Uterus (tissue), 4 donors: ENCODE results near the gene C2CD4A. TPM values are rescaled to one million over a fixed set of nuclear protein-coding genes. Genes with fewer than 3 reads are reported as not detected.

Experiments used
- DNase-seq, 2 donors: peaks; one replicate each; pipeline ENCODE4 v3.0.0-alpha.2; 2019 to 2020
- H3K27ac ChIP-seq, 2 donors: fragments of 200-600 bp; sonication (generic); 1 replicate in 1 of 2; 2 replicates in 1 of 2; pipeline ENCODE4 v1.5.1; 2016 to 2018
- H3K27me3 ChIP-seq, 2 donors: fragments of 200-600 bp; sonication (generic); one replicate each; pipeline ENCODE4 v1.5.1; 2018 to 2019; ENCODE audit warnings: control low read depth in 1 of 2
- H3K36me3 ChIP-seq, 2 donors: fragments of 200-600 bp; sonication (generic); one replicate each; pipeline ENCODE4 v1.5.1; 2019; ENCODE audit warnings: control low read depth in 1 of 2
- H3K4me1 ChIP-seq, 2 donors: fragments of 200-600 bp; sonication (generic); one replicate each; pipeline ENCODE4 v1.5.1; 2018 to 2019; ENCODE audit warnings: control low read depth in 1 of 2
- H3K4me3 ChIP-seq, 2 donors: fragments of 200-600 bp; sonication (generic); 1 replicate in 1 of 2; 2 replicates in 1 of 2; pipeline ENCODE4 v1.5.1; 2018 to 2019; ENCODE audit warnings: mild to moderate bottlenecking in 1 of 2
- H3K9me3 ChIP-seq, 2 donors: fragments of 200-600 bp; sonication (generic); one replicate each; pipeline ENCODE4 v1.5.1; 2019; ENCODE audit warnings: control low read depth in 1 of 2
- POLR2A ChIP-seq, 2 donors: fragments of 450-650 bp; IDR thresholded peaks; one replicate each; pipeline ENCODE4 v1.6.1; 2016; ENCODE audit warnings: antibody characterized with exemption in 2 of 2, mild to moderate bottlenecking in 1 of 2, moderate library complexity in 1 of 2
- intact Hi-C: fragments of 100-400 bp; cut with DNase I; formaldehyde crosslinking; loops from one replicate; pipeline ENCODE4 v1.15.1; 2023; ENCODE audit warnings: low total_unique reads
- total RNA-seq, 4 donors: library from RNA; depleted of rRNA in 3 of 4; stranded (reverse); fragments of >200 nt in 3 of 4; gene quantifications; one replicate each; pipeline versions ENCODE4 v1.1.0 to v1.2.4, GENCODE V29; 2014 to 2023
- TF ChIP-seq, protein P1 (sequence below), 4 experiments: fragments of 200-600 bp in 2 of 4; fragments of 450-650 bp in 2 of 4; sonication (generic) in 2 of 4; IDR thresholded peaks; one replicate each; pipeline ENCODE4 v1.5.1; 2016 to 2019; ENCODE audit warnings: antibody characterized with exemption in 4 of 4, mild to moderate bottlenecking in 2 of 4, moderate library complexity in 1 of 4
- donor health status: DM: yes; HTN: yes; CAD: no.

C2CD4A gene
- total RNA-seq, 4 donors from 2014 or later = 0.21 TPM; not detected in 3

DNA sequence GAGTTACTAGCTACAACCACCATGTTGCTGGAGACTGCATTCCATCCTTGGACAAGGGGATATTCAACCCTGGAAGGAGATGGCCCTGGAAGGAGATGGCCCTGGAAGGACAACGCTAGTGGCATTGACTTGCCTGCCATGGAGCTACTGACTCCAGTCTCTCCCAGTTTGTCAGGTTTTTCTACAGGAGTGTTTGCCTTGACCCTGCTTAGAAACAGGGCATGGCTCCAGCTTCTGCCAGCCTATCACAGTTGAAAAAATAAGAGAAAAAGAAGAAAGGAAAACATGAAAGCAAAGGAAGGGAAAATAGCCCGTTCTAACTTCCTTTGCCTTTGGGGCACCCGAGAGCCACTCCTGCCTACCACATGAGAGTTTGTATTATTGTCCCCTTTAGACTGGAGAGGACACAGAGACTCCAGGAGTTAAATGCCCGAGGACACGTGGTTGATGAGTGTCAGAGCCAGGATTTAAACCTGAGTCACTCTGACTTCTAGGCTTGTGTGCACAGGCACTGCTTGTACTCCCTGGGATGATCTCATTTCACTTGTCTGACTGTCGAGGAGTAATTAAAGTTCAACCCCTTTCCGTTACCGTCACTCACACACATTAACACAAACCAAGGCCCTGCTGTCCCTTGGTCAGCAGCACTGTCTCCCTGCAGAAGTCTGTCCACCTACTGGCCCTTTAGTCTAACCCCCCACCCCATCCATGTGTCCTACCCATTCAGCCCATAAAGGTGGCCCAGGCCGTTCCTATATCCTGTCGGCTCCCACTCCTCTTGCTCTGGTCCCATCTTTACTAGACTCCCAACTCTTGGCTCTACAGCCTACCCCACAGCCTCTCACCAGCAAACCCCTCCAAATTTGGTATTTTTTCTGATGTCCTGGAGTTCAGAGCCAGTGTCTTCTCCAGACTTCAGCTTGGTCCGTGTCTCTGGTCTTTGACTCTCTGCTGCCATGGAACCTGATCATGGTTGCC, 46.1 kb downstream of the C2CD4A start:
- Histone ChIP-seq H3K9me3 (no peaks in the 10 kb centered on the region), H3K27me3 (no peaks in the 10 kb centered on the region), H3K4me3 (no peak overlapping the region), H3K27ac (no peak overlapping the region), H3K4me1 (peaks cover 0 to 4% of the 10 kb centered on the region in 2 donors), H3K36me3 (no peaks in the 10 kb centered on the region)
- no peak for TF ChIP-seq POLR2A (IDR thresholded peaks at IDR 0.05)
- TF ChIP-seq, protein P1, sequence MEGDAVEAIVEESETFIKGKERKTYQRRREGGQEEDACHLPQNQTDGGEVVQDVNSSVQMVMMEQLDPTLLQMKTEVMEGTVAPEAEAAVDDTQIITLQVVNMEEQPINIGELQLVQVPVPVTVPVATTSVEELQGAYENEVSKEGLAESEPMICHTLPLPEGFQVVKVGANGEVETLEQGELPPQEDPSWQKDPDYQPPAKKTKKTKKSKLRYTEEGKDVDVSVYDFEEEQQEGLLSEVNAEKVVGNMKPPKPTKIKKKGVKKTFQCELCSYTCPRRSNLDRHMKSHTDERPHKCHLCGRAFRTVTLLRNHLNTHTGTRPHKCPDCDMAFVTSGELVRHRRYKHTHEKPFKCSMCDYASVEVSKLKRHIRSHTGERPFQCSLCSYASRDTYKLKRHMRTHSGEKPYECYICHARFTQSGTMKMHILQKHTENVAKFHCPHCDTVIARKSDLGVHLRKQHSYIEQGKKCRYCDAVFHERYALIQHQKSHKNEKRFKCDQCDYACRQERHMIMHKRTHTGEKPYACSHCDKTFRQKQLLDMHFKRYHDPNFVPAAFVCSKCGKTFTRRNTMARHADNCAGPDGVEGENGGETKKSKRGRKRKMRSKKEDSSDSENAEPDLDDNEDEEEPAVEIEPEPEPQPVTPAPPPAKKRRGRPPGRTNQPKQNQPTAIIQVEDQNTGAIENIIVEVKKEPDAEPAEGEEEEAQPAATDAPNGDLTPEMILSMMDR (IDR thresholded peaks at IDR 0.05) = no peak
- no peak for DNase-seq
- intact Hi-C loops = no loop called here

DNA sequence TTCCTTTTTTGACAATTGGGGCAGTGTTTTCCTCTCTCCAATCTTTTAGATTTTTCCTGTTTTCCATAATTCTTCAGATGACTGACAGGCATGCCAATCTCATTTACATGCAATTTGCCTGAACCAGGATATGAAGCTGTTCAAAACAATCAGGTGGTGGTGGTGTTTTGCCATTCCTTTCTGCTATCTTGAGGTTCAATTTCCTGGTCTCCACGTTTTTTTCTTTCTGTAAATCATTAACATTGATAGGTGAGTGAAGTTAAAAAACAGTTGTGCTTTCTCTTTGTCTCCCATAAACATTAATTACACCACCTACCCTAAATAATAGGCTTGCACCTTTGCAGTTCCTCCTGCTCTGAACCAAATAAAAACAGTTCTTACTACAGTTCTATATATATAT, 49.1 kb downstream of the C2CD4A start:
- DNase-seq = no peak
- Histone ChIP-seq H3K9me3 (no peaks in the 10 kb centered on the region), H3K27ac (no peak overlapping the region), H3K4me3 (no peak overlapping the region), H3K4me1 (no peaks in the 10 kb centered on the region), H3K36me3 (no peaks in the 10 kb centered on the region), H3K27me3 (no peaks in the 10 kb centered on the region)
- intact Hi-C loops = no loop called here
- TF ChIP-seq, protein P1 (IDR thresholded peaks at IDR 0.05) = no peak
- TF ChIP-seq POLR2A (IDR thresholded peaks at IDR 0.05) = no peak

DNA sequence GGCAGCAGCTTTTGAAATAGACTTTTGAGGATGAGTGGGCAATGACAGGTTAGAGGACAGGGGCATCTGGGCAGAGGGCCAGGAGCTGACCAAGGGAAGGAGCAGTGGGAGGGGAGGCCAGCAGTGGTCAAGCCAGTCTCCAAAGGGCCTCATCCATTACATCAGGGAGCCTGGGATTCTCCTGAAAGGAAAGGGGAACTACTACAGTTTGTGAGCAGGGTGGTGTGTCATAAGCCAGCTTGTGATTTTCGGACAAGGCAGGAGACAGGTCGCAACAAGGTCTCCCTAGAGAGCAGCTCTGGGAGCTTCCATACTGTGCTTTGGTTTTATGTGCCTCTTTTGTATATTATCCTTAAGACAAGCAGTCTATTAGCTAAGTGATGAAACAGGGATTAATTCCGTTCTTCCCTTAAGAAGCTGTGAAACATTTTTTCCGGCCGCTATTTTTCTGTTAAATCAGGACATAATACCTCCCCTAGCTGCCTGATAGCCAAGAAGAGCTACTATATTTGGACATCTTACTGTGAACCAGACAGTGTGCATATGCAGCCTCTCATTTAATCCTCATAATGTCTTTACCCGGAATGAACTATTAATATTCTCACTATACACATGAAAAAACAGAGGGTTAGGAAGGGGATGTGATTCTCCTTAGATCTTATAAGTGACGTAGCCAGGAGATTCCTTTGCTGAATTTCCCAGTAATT, 51.9 kb downstream of the C2CD4A start:
- no peak overlapping the region for H3K4me3 ChIP-seq
- no peak for DNase-seq
- H3K36me3 ChIP-seq = no peaks in the 10 kb centered on the region
- intact Hi-C loops = no loop called here
- no peak for TF ChIP-seq POLR2A (IDR thresholded peaks at IDR 0.05)
- TF ChIP-seq, protein P1 (IDR thresholded peaks at IDR 0.05) = no peak
- H3K9me3 ChIP-seq = no peaks in the 10 kb centered on the region
- H3K4me1 ChIP-seq = no peaks in the 10 kb centered on the region
- peak overlapping the region; percentile 37 to 65 for H3K27ac ChIP-seq
- no peaks in the 10 kb centered on the region for H3K27me3 ChIP-seq

DNA sequence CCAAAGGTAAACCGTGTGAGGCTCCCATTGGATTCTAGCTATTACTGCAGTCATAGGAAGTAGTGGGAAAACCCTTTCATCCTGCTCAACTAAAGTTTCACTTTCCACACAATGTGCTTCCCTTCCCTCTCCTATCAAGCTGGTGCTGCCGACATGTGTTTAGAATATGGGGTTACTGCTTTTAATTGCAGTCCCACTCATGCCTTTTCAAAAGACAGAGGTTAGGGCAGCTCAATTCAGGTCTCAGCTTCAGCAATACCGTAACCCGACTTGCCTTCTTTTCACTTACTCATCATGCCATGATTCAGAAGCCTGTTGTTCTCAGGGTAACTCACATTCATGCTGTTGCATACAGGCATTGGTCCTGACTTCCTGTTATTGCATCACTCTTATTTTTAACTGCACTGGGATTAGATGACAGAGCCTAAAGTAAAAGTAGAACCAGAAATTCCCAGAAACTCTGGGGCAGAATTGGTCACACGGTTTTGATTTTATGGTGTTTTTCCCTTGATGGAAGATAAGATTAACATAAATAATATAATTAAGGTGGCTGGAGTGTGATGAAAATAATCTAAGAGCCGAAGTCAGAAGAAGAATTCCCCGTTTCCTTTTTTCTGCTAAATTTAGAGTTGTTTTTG, 52.6 kb downstream of the C2CD4A start:
- Histone ChIP-seq H3K27me3 (no peaks in the 10 kb centered on the region), H3K4me1 (no peaks in the 10 kb centered on the region), H3K9me3 (no peaks in the 10 kb centered on the region), H3K4me3 (peak overlapping the region in 1 of 2 donors; percentile 19), H3K36me3 (no peaks in the 10 kb centered on the region), H3K27ac (peak overlapping the region; percentile 43 to 65)
- intact Hi-C loops = no loop called here
- no peak for DNase-seq
- TF ChIP-seq, protein P1 (IDR thresholded peaks at IDR 0.05) = no peak
- TF ChIP-seq POLR2A (IDR thresholded peaks at IDR 0.05) = no peak
